Activated T-helper 9 cell treated with anti-CD3 and anti-CD28 coated beads, Interleukin-2, amount 50 U/mL, for 16 hours (primary cell): Measurements from ENCODE around the gene VGLL3.

ENCODE experiments used
- DNase-seq: peaks from one replicate; pipeline ENCODE4 v3.0.0-alpha.2; 2020; ENCODE audit warnings: low read depth

Gene VGLL3

GRCh38 chr3:86949850-86950249, 41.1 kb downstream of the VGLL3 start:
- DNase-seq: no peak

GRCh38 chr3:86948822-86949221, 42.1 kb downstream of the VGLL3 start:
- DNase-seq: no peak

- no peak for DNase-seq
Measured at GRCh38 chr3:86942206-86942605, 48.7 kb downstream of the VGLL3 start.

GRCh38 chr3:86938416-86939105, 52.4 kb downstream of the VGLL3 start:
- no peak for DNase-seq

- no peak for DNase-seq
Measured at GRCh38 chr3:86937306-86937791, 53.6 kb downstream of the VGLL3 start.

GRCh38 chr3:86934851-86935250, 56.1 kb downstream of the VGLL3 start:
- no peak for DNase-seq

GRCh38 chr3:86930831-86931230, 60.1 kb downstream of the VGLL3 start:
- DNase-seq: no peak

GRCh38 chr3:86930181-86930580, 60.8 kb downstream of the VGLL3 start:
- DNase-seq: no peak

- no peak for DNase-seq
Measured at GRCh38 chr3:86929046-86929445, 61.9 kb downstream of the VGLL3 start.

- no peak for DNase-seq
Measured at GRCh38 chr3:86923071-86923491, 67.9 kb downstream of the VGLL3 start.

- no peak for DNase-seq
Measured at GRCh38 chr3:86921971-86922680, 68.8 kb downstream of the VGLL3 start.

GRCh38 chr3:86914670-86915069, 76.3 kb downstream of the VGLL3 start:
- DNase-seq: no peak

GRCh38 chr3:86913160-86913559, 77.8 kb downstream of the VGLL3 start:
- no peak for DNase-seq

GRCh38 chr3:86895202-86895601, 95.7 kb downstream of the VGLL3 start:
- DNase-seq: no peak

GRCh38 chr3:86890741-86891396, 100.1 kb downstream of the VGLL3 start:
- DNase-seq: no peak
